SK-N-MC (cell line): Measurements from ENCODE around the gene CAMTA1.

ENCODE experiments used
- DNase-seq: peaks from one replicate; pipeline ENCODE4 v3.0.0-alpha.2; 2011; ENCODE audit warnings: low read depth, low spot score
- H3K27ac ChIP-seq: fragments of 200-600 bp; sonication (generic); 2 replicates; pipeline ENCODE4 v1.5.1; 2016; ENCODE audit warnings: mixed run types
- H3K36me3 ChIP-seq: fragments of 200-600 bp; sonication (generic); 2 replicates; pipeline ENCODE4 v1.6.1; 2017; ENCODE audit warnings: antibody characterized with exemption, low read length, mixed read lengths; ENCODE audit not compliant: insufficient read depth
- H3K4me3 ChIP-seq: fragments of 200-600 bp; sonication (generic); 2 replicates; pipeline ENCODE4 v1.5.1; 2016
- H3K9ac ChIP-seq: fragments of 200-600 bp; sonication (generic); 2 replicates; pipeline ENCODE4 v1.8.0; 2017; ENCODE audit warnings: mixed run types, mixed read lengths; ENCODE audit not compliant: insufficient read length
- H3K9me3 ChIP-seq: fragments of 200-600 bp; sonication (generic); 2 replicates; pipeline ENCODE4 v1.6.1; 2017; ENCODE audit warnings: low read depth, mild to moderate bottlenecking, antibody characterized with exemption, low read length, moderate library complexity, mixed read lengths
- EZH2 ChIP-seq: fragments of 200-600 bp; sonication (generic); IDR thresholded peaks from one replicate; pipeline ENCODE4 v1.6.1; 2017; ENCODE audit warnings: antibody characterized with exemption
- FOXP2 ChIP-seq: optimal IDR thresholded peaks from 2 replicates; pipeline ENCODE3; 2011; ENCODE audit warnings: mild to moderate bottlenecking, moderate library complexity; ENCODE audit not compliant: insufficient read depth; ENCODE audit errors: extremely low read length, control extremely low read depth
- POLR2AphosphoS5 ChIP-seq: IDR thresholded peaks from 2 replicates; pipeline ENCODE4 v1.6.1; 2012; ENCODE audit warnings: mild to moderate bottlenecking, low read depth, low read length, borderline replicate concordance

The CAMTA1 gene

GRCh38 chr1:7581754-7582459 lies 796.7 kb downstream of the CAMTA1 start:
- DNase-seq = no peak
- H3K4me3 ChIP-seq = no peak overlapping the region
- TF ChIP-seq FOXP2 = no peak
- no peak for TF ChIP-seq EZH2
- no peak for TF ChIP-seq POLR2AphosphoS5
- no peaks in the 10 kb centered on the region for H3K36me3 ChIP-seq
- H3K9ac ChIP-seq = no peak overlapping the region
- H3K27ac ChIP-seq = no peak overlapping the region
- H3K9me3 ChIP-seq = no peaks in the 10 kb centered on the region

DNA sequence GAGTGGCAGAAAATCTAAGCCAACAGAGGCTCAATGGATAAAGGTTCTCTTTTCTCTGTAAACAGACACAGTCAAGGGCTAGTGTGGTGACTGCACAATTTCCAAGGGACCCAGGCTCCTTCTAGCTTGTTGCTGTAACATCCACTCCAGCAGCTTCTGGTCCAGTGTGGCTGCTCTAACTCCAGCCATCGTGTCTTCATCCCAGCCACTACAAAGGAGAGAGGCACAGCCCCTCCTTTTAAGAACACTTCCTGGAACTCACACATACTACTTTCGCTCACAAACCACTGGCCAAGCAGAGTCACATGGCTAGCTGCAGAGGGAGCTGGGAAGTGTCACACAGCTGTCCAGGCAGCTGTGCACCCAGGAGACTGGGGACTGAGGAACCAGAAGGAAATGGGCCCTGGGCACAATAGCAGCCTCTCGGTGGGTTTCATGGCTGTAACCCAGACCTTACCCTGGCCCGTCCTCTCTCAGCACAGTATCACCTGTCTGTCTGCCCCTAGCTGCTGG lies 797.3 kb downstream of the CAMTA1 start:
- Histone ChIP-seq H3K36me3 (no peaks in the 10 kb centered on the region), H3K9me3 (no peaks in the 10 kb centered on the region), H3K4me3 (no peak overlapping the region), H3K9ac (no peak overlapping the region), H3K27ac (no peak overlapping the region)
- TF ChIP-seq FOXP2 (no peak), EZH2 (no peak), POLR2AphosphoS5 (no peak)
- no peak for DNase-seq

DNA sequence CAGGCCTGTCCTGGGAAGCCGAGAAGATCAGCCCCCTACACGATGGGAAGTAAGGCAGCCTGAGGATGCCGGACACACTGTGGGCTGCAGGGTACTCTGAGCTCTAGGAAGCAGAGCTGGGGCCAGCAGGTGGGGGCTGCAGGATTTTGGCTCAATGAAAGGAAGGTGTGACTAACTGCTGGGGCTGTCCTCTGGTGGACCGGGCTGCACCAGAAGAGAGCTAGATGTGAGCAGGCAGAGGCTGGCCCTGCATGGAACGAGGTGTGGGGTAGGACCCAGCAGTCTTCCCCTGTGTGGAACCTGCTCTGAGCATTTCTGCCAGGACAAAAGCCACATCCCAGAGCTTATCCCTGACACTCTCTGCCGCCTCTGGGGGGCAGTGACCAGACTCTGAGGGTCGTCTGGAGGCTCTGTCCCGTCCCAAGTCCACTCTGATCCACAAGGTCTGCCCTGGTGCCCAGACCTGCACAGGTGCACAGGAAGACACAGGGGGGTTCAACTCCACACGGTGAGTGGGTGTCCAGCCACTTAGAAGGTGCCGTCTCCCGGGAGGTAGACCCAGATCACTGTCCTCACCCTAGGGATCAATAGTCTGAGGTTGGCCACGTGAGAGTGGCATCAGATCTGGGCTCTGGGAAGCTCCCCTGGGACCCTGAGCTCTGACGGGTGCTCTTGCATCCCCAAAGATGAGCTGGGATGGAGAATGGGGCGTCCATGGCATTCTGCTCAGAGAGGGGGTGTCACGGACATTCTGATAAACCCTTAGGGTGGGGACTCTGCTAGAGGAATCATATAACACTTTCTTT lies 798.2 kb downstream of the CAMTA1 start:
- DNase-seq = no peak
- TF ChIP-seq EZH2 (no peak), POLR2AphosphoS5 (no peak), FOXP2 (no peak)
- Histone ChIP-seq H3K9ac (no peak overlapping the region), H3K4me3 (no peak overlapping the region), H3K36me3 (no peaks in the 10 kb centered on the region), H3K9me3 (no peaks in the 10 kb centered on the region), H3K27ac (no peak overlapping the region)

DNA sequence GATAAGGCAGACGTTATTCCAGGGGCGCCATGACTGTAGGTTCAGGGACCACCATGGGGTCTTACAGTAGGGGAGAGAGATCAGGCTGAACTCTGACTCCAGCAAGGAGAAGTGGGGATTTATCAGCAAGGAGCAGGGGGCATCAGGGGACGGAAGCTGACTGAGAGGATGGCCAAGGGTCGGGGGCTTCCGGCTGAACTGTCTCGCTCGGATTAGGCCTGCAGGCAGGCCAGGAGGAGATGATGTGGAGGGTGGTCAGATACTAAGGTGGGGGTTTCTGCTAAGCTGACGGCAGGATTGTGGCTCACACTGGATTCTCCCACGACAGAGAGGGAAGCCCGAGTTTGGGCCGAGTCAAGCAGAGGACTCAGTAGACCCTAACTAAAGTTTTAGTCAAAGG lies 798.9 kb downstream of the CAMTA1 start:
- Histone ChIP-seq H3K4me3 (no peak overlapping the region), H3K27ac (no peak overlapping the region), H3K36me3 (no peaks in the 10 kb centered on the region), H3K9me3 (no peaks in the 10 kb centered on the region), H3K9ac (no peak overlapping the region)
- TF ChIP-seq FOXP2 (no peak), POLR2AphosphoS5 (no peak)
- DNase-seq = no peak

DNA sequence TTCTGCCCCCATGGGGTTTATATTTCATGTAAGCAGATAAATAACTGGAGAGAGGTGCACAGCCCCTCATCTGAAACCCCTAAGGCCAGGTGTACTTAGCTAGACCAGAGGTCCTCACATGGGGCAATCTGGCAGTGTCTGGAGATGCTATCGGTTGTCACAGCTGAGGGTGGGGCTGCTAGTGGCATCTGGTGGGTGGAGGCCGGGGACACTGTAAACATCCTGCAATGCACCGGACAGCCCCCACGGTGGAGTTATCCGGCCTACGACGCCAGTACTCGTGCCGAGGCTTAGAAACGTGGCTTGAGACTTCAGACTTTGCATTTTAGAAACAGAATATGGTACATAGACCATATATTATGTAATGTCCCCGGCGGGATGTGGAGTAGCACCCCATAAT lies 799.4 kb downstream of the CAMTA1 start:
- Histone ChIP-seq H3K27ac (no peak overlapping the region), H3K36me3 (no peaks in the 10 kb centered on the region), H3K9me3 (no peaks in the 10 kb centered on the region), H3K4me3 (no peak overlapping the region), H3K9ac (no peak overlapping the region)
- TF ChIP-seq FOXP2 (no peak), POLR2AphosphoS5 (no peak), EZH2 (no peak)
- DNase-seq = no peak

DNA sequence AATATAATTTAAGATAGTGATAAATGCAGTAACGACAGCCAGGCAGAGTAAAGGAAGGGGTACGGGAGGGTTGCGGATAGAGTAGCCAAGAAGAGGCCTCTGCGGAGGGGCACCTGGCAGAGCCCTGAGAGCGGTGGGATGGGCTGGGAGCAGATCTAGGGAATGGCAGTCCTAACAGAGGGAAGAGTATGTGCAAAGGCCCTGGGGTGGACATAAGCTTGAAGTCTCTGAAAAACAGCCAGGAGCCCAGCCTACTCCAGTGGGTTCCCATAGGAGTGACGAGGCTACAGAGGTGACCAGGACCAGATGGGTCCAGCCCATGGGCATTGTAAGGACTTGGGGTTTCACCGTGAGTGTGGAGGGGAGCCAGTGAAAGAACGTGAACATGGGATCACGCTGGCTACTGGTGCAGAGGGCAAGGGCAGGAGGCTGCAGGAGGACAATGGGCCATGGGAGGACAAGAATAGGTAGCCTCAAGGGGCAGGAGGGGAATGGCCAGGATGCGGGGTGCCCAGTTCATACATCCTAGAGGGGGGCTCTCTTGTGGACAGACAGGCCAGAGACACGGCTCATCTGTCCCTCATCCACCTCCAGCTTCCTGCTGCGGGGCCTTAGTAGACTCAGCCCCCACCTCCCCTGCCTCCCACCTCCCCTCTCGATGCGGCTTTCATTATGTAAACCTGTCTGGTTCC lies 800.1 kb downstream of the CAMTA1 start:
- DNase-seq = no peak
- Histone ChIP-seq H3K4me3 (no peak overlapping the region), H3K36me3 (no peaks in the 10 kb centered on the region), H3K27ac (no peak overlapping the region), H3K9me3 (no peaks in the 10 kb centered on the region), H3K9ac (no peak overlapping the region)
- TF ChIP-seq EZH2 (no peak), POLR2AphosphoS5 (no peak), FOXP2 (no peak)

DNA sequence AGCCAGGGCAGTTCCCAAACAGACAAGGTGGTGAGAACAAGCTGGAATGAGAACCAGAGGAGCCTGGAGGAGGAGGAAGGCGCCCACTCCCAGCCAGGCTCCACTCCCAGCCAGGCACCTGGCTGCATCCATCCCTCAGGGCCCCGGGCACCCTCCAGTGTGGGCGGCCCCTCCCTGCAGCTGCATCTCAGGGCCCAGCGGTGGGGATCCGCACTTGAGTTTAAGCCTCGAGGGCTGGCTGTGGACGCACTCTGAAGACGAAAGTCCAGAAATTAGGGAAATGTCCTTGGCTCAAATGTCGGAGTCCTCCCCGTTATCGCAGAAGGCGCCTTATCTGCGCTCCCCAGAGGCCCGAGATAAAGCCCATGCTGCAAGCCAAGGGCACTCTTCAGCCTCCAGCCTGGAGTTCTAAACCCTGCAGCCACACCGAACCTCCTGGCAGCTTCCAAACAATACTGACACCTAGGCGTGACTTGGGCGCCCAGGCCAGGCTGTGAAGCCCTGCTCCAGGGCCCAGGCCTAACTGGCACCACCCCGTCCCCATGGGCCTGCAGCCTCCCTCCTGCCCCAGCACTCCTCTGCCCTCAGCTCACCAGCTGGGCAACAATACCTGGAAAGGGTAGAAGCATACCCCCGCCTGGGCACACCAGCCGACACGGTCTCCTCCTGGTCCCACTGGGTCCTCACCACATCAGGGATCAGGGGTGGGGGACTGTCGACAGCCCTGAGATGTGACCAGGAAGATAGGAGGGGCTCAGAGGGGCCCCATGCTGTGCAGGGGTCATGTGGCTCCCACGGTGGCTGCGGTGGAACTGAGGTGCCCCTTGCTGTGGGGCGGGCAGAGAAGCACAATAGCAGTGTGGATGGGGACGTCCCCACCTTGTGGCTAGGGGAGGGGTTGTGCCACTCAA lies 801.0 kb downstream of the CAMTA1 start:
- Histone ChIP-seq H3K36me3 (no peaks in the 10 kb centered on the region), H3K27ac (no peak overlapping the region), H3K9ac (no peak overlapping the region), H3K4me3 (no peak overlapping the region), H3K9me3 (no peaks in the 10 kb centered on the region)
- DNase-seq = no peak
- TF ChIP-seq POLR2AphosphoS5 (no peak), FOXP2 (no peak), EZH2 (no peak)
